ENCODE results near the gene DHX57.

DHX57 gene

GRCh38 chr2:38750011-38750890 lies 125.5 kb downstream of the DHX57 start:
- no peak for DNase-seq

GRCh38 chr2:38748943-38749804 lies 126.6 kb downstream of the DHX57 start:
- DNase-seq, result no peak

- no peak for DNase-seq
Measured at GRCh38 chr2:38748391-38748790, 127.3 kb downstream of the DHX57 start.

- DNase-seq, result no peak
Measured at GRCh38 chr2:38747819-38748218, 127.9 kb downstream of the DHX57 start.

All from right forelimb (tissue), 1 donor.